ENCODE measurements around the gene TFPI.

GRCh38 chr2:187451510-187451909, 102.7 kb downstream of the TFPI start:
- TF ChIP-seq CTCF (IDR thresholded peaks at IDR 0.05) (no peak), POLR2A (IDR thresholded peaks at IDR 0.05) (no peak)
